OCI-LY7 (cell line): ENCODE data around the gene TK1. TPM values are rescaled to one million over a fixed set of nuclear protein-coding genes. Genes with fewer than 3 reads are reported as not detected.

ENCODE experiments used
- BruUV-seq: library from RNA; stranded (reverse); fragments of 400-500 nt; replicated peaks from 2 replicates; lab custom pipeline; 2021; lab: Mats Ljungman, UMichigan
- CTCF ChIA-PET: fragments of 300-600 bp; sonication (Branson Sonifier 250); formaldehyde crosslinking; loops from one replicate; lab custom pipeline; 2022; ENCODE audit warnings: antibody characterized with exemption; ENCODE audit not compliant: unreplicated experiment; lab: Charles Lee
- POLR2A ChIA-PET: fragments of 300-600 bp; sonication (Branson Sonifier 250); formaldehyde crosslinking; loops from one replicate; lab custom pipeline; 2022; ENCODE audit warnings: antibody characterized with exemption; lab: Charles Lee
- DNase-seq: peaks from one replicate; pipeline ENCODE4 v3.0.0-alpha.2; 2015; ENCODE audit warnings: low spot score
- H2AFZ ChIP-seq: fragments of 200-600 bp; sonication (generic), shearing (Covaris generic); 2 replicates; pipeline ENCODE4 v1.6.1; 2014; ENCODE audit warnings: mild to moderate bottlenecking, antibody characterized with exemption, low read length, moderate library complexity
- H3K27ac ChIP-seq: fragments of 200-600 bp; sonication (generic); 2 replicates; pipeline ENCODE4 v1.5.1; 2014; ENCODE audit warnings: mixed run types, low read depth, mild to moderate bottlenecking, moderate library complexity, low read length, inconsistent platforms; ENCODE audit not compliant: poor library complexity, severe bottlenecking
- H3K36me3 ChIP-seq: fragments of 200-600 bp; sonication (generic); 2 replicates; pipeline ENCODE4 v1.6.1; 2014; ENCODE audit warnings: mild to moderate bottlenecking, antibody characterized with exemption, low read length, moderate library complexity, mixed read lengths; ENCODE audit not compliant: insufficient read depth
- H3K4me1 ChIP-seq: fragments of 200-600 bp; sonication (generic); 2 replicates; pipeline ENCODE4 v1.5.1; 2014; ENCODE audit warnings: mild to moderate bottlenecking, low read length; ENCODE audit not compliant: insufficient read depth, poor library complexity, severe bottlenecking
- H3K4me2 ChIP-seq: fragments of 200-600 bp; sonication (generic); 2 replicates; pipeline ENCODE4 v1.6.1; 2014; ENCODE audit warnings: mild to moderate bottlenecking, low read length
- H3K4me3 ChIP-seq: fragments of 200-600 bp; sonication (generic); 2 replicates; pipeline ENCODE4 v1.5.1; 2014; ENCODE audit warnings: mild to moderate bottlenecking, low read depth, low read length; ENCODE audit not compliant: poor library complexity, severe bottlenecking
- H3K79me2 ChIP-seq: fragments of 200-600 bp; sonication (generic); 2 replicates; pipeline ENCODE4 v1.6.1; 2016; ENCODE audit warnings: low read depth, mild to moderate bottlenecking, low read length, moderate library complexity, mixed read lengths; ENCODE audit not compliant: insufficient read depth
- H3K9me2 ChIP-seq: fragments of 200-600 bp; sonication (generic); 2 replicates; pipeline ENCODE4 v1.6.1; 2016; ENCODE audit warnings: mild to moderate bottlenecking, low read length, mixed read lengths; ENCODE audit not compliant: insufficient read depth
- H3K9me3 ChIP-seq: fragments of 200-600 bp; sonication (generic); 2 replicates; pipeline ENCODE4 v1.6.1; 2014; ENCODE audit warnings: mild to moderate bottlenecking, mixed run types, low read length, mixed read lengths
- H4K20me1 ChIP-seq: fragments of 200-600 bp; sonication (generic); 2 replicates; pipeline ENCODE4 v1.6.1; 2014; ENCODE audit warnings: mild to moderate bottlenecking, antibody characterized with exemption, low read length, moderate library complexity, mixed read lengths; ENCODE audit not compliant: insufficient read depth
- EZH2phosphoT487 ChIP-seq: fragments of 200-600 bp; sonication (generic); IDR thresholded peaks from 2 replicates; pipeline ENCODE4 v1.6.1; 2018; ENCODE audit warnings: low read depth, borderline replicate concordance, mild to moderate bottlenecking, mixed run types, antibody characterized with exemption, low read length, moderate library complexity, mixed read lengths
- intact Hi-C: fragments of 100-400 bp; cut with micrococcal nuclease; formaldehyde crosslinking; loops from one replicate; pipeline ENCODE4 v1.10.0; 2022; ENCODE audit not compliant: unreplicated experiment
- total RNA-seq, 2 experiments: library from RNA; depleted of rRNA in 1 of 2; stranded (reverse); fragments of >200 nt in 1 of 2; shearing (Covaris generic) in 1 of 2; gene quantifications; 2 replicates each; pipeline ENCODE4 v1.2.3, GENCODE V29; 2014 to 2022
- TF ChIP-seq, protein P1 (sequence below): fragments of 200-600 bp; sonication (generic); conservative IDR thresholded peaks from 2 replicates; pipeline ENCODE4 v1.5.1; 2014; ENCODE audit warnings: mild to moderate bottlenecking, antibody characterized with exemption, low read length, moderate library complexity, mixed read lengths

Gene TK1
- total RNA-seq, 2 experiments from 2014 or later = 108 to 149 TPM

DNA sequence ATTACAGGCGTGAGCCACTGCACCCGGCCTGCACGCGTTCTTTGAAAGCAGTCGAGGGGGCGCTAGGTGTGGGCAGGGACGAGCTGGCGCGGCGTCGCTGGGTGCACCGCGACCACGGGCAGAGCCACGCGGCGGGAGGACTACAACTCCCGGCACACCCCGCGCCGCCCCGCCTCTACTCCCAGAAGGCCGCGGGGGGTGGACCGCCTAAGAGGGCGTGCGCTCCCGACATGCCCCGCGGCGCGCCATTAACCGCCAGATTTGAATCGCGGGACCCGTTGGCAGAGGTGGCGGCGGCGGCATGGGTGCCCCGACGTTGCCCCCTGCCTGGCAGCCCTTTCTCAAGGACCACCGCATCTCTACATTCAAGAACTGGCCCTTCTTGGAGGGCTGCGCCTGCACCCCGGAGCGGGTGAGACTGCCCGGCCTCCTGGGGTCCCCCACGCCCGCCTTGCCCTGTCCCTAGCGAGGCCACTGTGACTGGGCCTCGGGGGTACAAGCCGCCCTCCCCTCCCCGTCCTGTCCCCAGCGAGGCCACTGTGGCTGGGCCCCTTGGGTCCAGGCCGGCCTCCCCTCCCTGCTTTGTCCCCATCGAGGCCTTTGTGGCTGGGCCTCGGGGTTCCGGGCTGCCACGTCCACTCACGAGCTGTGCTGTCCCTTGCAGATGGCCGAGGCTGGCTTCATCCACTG is 27.3 kb upstream of the TK1 start, which contains the start of gene BIRC5:
Gene BIRC5, plus strand, starts transcription at position 238 of the 690 bp plus-strand sequence. Its CDS starts 64 bp downstream, at position 302.
- BruUV-seq = TSS peak; percentile 73
- no peaks in the 10 kb centered on the region for H3K9me3 ChIP-seq

DNA sequence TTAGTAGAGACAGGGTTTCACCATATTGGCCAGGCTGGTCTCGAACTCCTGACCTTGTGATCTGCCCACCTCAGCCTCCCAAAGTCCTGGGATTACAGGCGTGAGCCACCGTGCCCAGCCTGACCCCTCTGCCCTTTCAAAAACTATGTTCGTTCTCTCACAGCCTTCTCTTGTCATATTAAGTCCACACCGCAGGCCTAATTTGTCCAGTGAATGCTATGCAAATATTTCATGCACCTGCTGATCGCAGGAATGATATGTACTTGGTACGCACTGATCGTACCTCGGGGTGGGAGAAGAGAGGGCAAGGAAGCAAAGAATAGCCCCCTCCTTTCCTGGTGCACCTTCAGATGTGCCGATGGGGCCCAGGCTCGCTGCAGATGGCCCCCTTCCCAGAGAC is 24.2 kb upstream of the TK1 start:
- intact Hi-C loops = no loop called here
- no peaks in the 10 kb centered on the region for H3K9me2 ChIP-seq
- ChIA-PET CTCF (no interaction called here), POLR2A (no interaction called here)
- no peaks in the 10 kb centered on the region for H3K9me3 ChIP-seq
- no peak overlapping the region for H3K4me3 ChIP-seq
- BruUV-seq = no TSS peak
- 0 out of 2 replicates have a peak, but pooled peaks cover 4% of the 10 kb centered on the region for H4K20me1 ChIP-seq
- no peak overlapping the region for H3K4me2 ChIP-seq
- H3K79me2 ChIP-seq = peaks cover 19% of the 10 kb centered on the region
- H2AFZ ChIP-seq = no peak overlapping the region
- no peak for TF ChIP-seq EZH2phosphoT487
- TF ChIP-seq, protein P1, sequence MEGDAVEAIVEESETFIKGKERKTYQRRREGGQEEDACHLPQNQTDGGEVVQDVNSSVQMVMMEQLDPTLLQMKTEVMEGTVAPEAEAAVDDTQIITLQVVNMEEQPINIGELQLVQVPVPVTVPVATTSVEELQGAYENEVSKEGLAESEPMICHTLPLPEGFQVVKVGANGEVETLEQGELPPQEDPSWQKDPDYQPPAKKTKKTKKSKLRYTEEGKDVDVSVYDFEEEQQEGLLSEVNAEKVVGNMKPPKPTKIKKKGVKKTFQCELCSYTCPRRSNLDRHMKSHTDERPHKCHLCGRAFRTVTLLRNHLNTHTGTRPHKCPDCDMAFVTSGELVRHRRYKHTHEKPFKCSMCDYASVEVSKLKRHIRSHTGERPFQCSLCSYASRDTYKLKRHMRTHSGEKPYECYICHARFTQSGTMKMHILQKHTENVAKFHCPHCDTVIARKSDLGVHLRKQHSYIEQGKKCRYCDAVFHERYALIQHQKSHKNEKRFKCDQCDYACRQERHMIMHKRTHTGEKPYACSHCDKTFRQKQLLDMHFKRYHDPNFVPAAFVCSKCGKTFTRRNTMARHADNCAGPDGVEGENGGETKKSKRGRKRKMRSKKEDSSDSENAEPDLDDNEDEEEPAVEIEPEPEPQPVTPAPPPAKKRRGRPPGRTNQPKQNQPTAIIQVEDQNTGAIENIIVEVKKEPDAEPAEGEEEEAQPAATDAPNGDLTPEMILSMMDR = no peak
- no peak overlapping the region for H3K27ac ChIP-seq
- peaks cover 13% of the 10 kb centered on the region for H3K4me1 ChIP-seq
- H3K36me3 ChIP-seq = peaks cover 34% of the 10 kb centered on the region
- no peak for DNase-seq

More for the DNA sequence above, 27.3 kb upstream of the TK1 start, which contains the start of gene BIRC5:
- CTCF ChIA-PET = no interaction called here
- DNase-seq = peak; percentile 97
- peak within 1 kb of the TSS; percentile 75 for H3K27ac ChIP-seq
- H3K36me3 ChIP-seq = peaks cover 47% of the 10 kb centered on the region
- peaks cover 18% of the 10 kb centered on the region for H3K4me1 ChIP-seq
- intact Hi-C loops = loop anchor here (2.0 kb wide), 1 partner anchor 37 kb away; no protein-coding TSS in a partner anchor
- peaks cover 39% of the 10 kb centered on the region for H3K79me2 ChIP-seq
- TF ChIP-seq, protein P1 = no peak
- no peak for TF ChIP-seq EZH2phosphoT487
- H3K9me2 ChIP-seq = no peaks in the 10 kb centered on the region
- H3K4me2 ChIP-seq = peak within 1 kb of the TSS; percentile 93
- 0 out of 2 replicates have a peak, but pooled peaks cover 4% of the 10 kb centered on the region for H4K20me1 ChIP-seq
- peak within 1 kb of the TSS; percentile 75 for H3K4me3 ChIP-seq
- POLR2A ChIA-PET = interaction anchor here (0.6 to 1.1 kb wide), 9 partner anchors 11 to 128 kb away, joined by 3 to 5 read pairs (median 3); partner anchors contain the start of genes AFMID and TK1
- peak within 1 kb of the TSS; percentile 59 for H2AFZ ChIP-seq

DNA sequence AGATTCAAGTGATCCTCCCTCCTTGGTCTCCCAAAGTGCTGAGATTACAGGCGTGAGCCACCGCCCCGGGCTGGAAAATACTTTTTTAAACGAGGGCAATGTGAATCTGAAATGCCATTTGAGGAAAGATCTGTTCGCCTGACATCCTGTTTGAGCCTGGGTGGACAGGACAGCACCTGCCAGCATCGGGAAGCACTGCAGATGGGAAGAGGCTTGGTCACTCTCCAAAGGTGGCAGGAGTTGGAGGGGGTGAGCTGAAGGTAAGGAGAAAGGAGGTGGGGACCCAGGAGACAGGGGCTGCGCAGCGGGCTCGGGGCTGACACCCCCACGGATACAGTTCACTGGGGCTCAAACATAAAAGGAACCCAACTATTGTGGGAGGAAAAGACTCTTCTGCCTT is 23.3 kb upstream of the TK1 start:
- H3K4me2 ChIP-seq = no peak overlapping the region
- H3K36me3 ChIP-seq = peaks cover 34% of the 10 kb centered on the region; the same call in 1 of the 2 replicates
- BruUV-seq = no TSS peak
- H3K4me1 ChIP-seq = peaks cover 5% of the 10 kb centered on the region
- H3K79me2 ChIP-seq = peaks cover 10% of the 10 kb centered on the region
- no peak for TF ChIP-seq EZH2phosphoT487
- TF ChIP-seq, protein P1 = no peak
- ChIA-PET POLR2A (no interaction called here), CTCF (no interaction called here)
- H4K20me1 ChIP-seq = no peaks in the 10 kb centered on the region
- no peak overlapping the region for H3K27ac ChIP-seq
- no peak overlapping the region for H3K4me3 ChIP-seq
- no peak for DNase-seq
- H3K9me2 ChIP-seq = no peaks in the 10 kb centered on the region
- H2AFZ ChIP-seq = no peak overlapping the region
- intact Hi-C loops = no loop called here
- H3K9me3 ChIP-seq = no peaks in the 10 kb centered on the region
